ENCODE measurements around the gene BMI1.
A peak's percentile ranks its signal among the peaks of the same experiment; 100 is the strongest.

Gene BMI1

GRCh38 chr10:22317771-22318565, 2.9 kb upstream of the BMI1 start:
- H3K4me3 ChIP-seq (ENCODE audit: low read depth, low read length): no peak overlapping the region
- H3K36me3 ChIP-seq: no peaks in the 10 kb centered on the region
- H3K9me3 ChIP-seq (ENCODE audit: severe bottlenecking): no peaks in the 10 kb centered on the region
- no peak for DNase-seq
- TF ChIP-seq CTCF (IDR thresholded peaks at IDR 0.05; ENCODE audit: low read depth, low read length): no peak
- no peaks in the 10 kb centered on the region for H3K27me3 ChIP-seq (ENCODE audit: insufficient read depth, low read depth, severe bottlenecking)
- no peak overlapping the region for H3K27ac ChIP-seq

GRCh38 chr10:22318772-22319171, 2.1 kb upstream of the BMI1 start:
- no peaks in the 10 kb centered on the region for H3K36me3 ChIP-seq
- H3K4me3 ChIP-seq (ENCODE audit: low read depth, low read length): no peak overlapping the region
- no peaks in the 10 kb centered on the region for H3K9me3 ChIP-seq (ENCODE audit: severe bottlenecking)
- no peak for DNase-seq
- no peak overlapping the region for H3K27ac ChIP-seq
- TF ChIP-seq CTCF (IDR thresholded peaks at IDR 0.05; ENCODE audit: low read depth, low read length): no peak
- H3K27me3 ChIP-seq (ENCODE audit: insufficient read depth, low read depth, severe bottlenecking): no peaks in the 10 kb centered on the region

GRCh38 chr10:22319547-22319979, 1.3 kb upstream of the BMI1 start:
- Histone ChIP-seq H3K36me3 (no peaks in the 10 kb centered on the region), H3K4me3 (ENCODE audit: low read depth, low read length) (no peak overlapping the region), H3K27me3 (ENCODE audit: insufficient read depth, low read depth, severe bottlenecking) (no peaks in the 10 kb centered on the region), H3K9me3 (ENCODE audit: severe bottlenecking) (no peaks in the 10 kb centered on the region), H3K27ac (no peak overlapping the region)
- DNase-seq: no peak
- TF ChIP-seq CTCF (IDR thresholded peaks at IDR 0.05; ENCODE audit: low read depth, low read length): no peak

GRCh38 chr10:22319980-22320558, 830 bp upstream of the BMI1 start:
- Histone ChIP-seq H3K9me3 (ENCODE audit: severe bottlenecking) (no peaks in the 10 kb centered on the region), H3K36me3 (no peaks in the 10 kb centered on the region), H3K4me3 (ENCODE audit: low read depth, low read length) (peak overlapping the region; percentile 57), H3K27ac (peak overlapping the region; percentile 49; the same call in 1 of the 2 replicates), H3K27me3 (ENCODE audit: insufficient read depth, low read depth, severe bottlenecking) (no peaks in the 10 kb centered on the region)
- DNase-seq: no peak
- no peak for TF ChIP-seq CTCF (IDR thresholded peaks at IDR 0.05; ENCODE audit: low read depth, low read length)

- peak; percentile 44 for DNase-seq
- H3K27me3 ChIP-seq (ENCODE audit: insufficient read depth, low read depth, severe bottlenecking): no peaks in the 10 kb centered on the region
- H3K27ac ChIP-seq: peak overlapping the region; percentile 91
- no peaks in the 10 kb centered on the region; the same call in none of the 2 replicates for H3K36me3 ChIP-seq
- no peak for TF ChIP-seq CTCF (IDR thresholded peaks at IDR 0.05; ENCODE audit: low read depth, low read length)
- peak overlapping the region; percentile 73 for H3K4me3 ChIP-seq (ENCODE audit: low read depth, low read length)
- H3K9me3 ChIP-seq (ENCODE audit: severe bottlenecking): no peaks in the 10 kb centered on the region
These were observed 441 bp downstream of the BMI1 start for GRCh38 chr10:22321156-22321923.

All from WERI-Rb-1 (cell line).